IMR-90 (cell line): ENCODE results near the gene GDF10. TPM values are rescaled to one million over a fixed set of nuclear protein-coding genes. Genes with fewer than 3 reads are reported as not detected.

Experiments used
- ATAC-seq: fragments of 200-7000 bp; cut with Tn5 transposase; 2 replicates; pipeline ENCODE4 v1.9.1; 2020; ENCODE audit warnings: low read depth, mild to moderate bottlenecking, moderate library complexity
- BruUV-seq: library from RNA; stranded (reverse); fragments of 400-500 nt; replicated peaks from 2 replicates; lab custom pipeline; 2021; lab: Mats Ljungman, UMichigan
- CTCF ChIA-PET: fragments of 300-600 bp; formaldehyde crosslinking; extraction: SDS; loops from one replicate; lab custom pipeline; 2021; ENCODE audit warnings: antibody characterized with exemption; lab: Yijun Ruan, JAX
- POLR2A ChIA-PET: fragments of 300-600 bp; sonication (Branson Sonifier 250); formaldehyde crosslinking; loops from one replicate; lab custom pipeline; 2022; ENCODE audit warnings: antibody characterized with exemption; ENCODE audit not compliant: unreplicated experiment; lab: Charles Lee
- DNase-seq: peaks from one replicate; pipeline ENCODE4 v3.0.0; 2013
- H2AFZ ChIP-seq: replicated peaks from 2 replicates; pipeline ENCODE3; 2013; ENCODE audit warnings: low read length, mild to moderate bottlenecking; ENCODE audit not compliant: poor library complexity
- H2AK5ac ChIP-seq: 2 replicates; pipeline ENCODE4 v1.6.1; 2013; ENCODE audit warnings: low read depth, low read length, inconsistent platforms
- H2AK9ac ChIP-seq: replicated peaks from 2 replicates; pipeline ENCODE3; 2013; ENCODE audit warnings: mild to moderate bottlenecking, low read depth, low read length, moderate library complexity; ENCODE audit not compliant: poor library complexity
- H2BK120ac ChIP-seq: 2 replicates; pipeline ENCODE4 v1.6.1; 2013; ENCODE audit warnings: low read depth, low read length, inconsistent platforms
- H2BK15ac ChIP-seq: 3 replicates; pipeline ENCODE4 v1.6.1; 2013; ENCODE audit warnings: low read depth, low read length, inconsistent platforms
- H2BK20ac ChIP-seq: 2 replicates; pipeline ENCODE4 v1.6.1; 2013; ENCODE audit warnings: low read depth, mild to moderate bottlenecking, inconsistent platforms, low read length, moderate library complexity
- H2BK5ac ChIP-seq: 2 replicates; pipeline ENCODE4 v1.6.1; 2013; ENCODE audit warnings: mild to moderate bottlenecking, low read depth, low read length, inconsistent platforms; ENCODE audit not compliant: poor library complexity, severe bottlenecking
- H3K14ac ChIP-seq: replicated peaks from 2 replicates; pipeline ENCODE4 v1.6.1; 2013; ENCODE audit warnings: low read depth, low read length, inconsistent platforms
- H3K18ac ChIP-seq: 2 replicates; pipeline ENCODE4 v1.6.1; 2013; ENCODE audit warnings: low read depth, low read length, control low read depth
- H3K23ac ChIP-seq: 2 replicates; pipeline ENCODE4 v1.6.1; 2013; ENCODE audit warnings: low read depth, low read length, inconsistent platforms
- H3K27ac ChIP-seq: 2 replicates; pipeline ENCODE4 v1.5.1; 2013; ENCODE audit warnings: mild to moderate bottlenecking, control low read depth, low read length; ENCODE audit not compliant: insufficient read depth
- H3K27me3 ChIP-seq: 2 replicates; pipeline ENCODE4 v1.6.1; 2013; ENCODE audit warnings: low read length; ENCODE audit not compliant: control insufficient read depth, insufficient read depth
- H3K36me3 ChIP-seq: 2 replicates; pipeline ENCODE4 v1.6.1; 2013; ENCODE audit warnings: low read length, mixed read lengths; ENCODE audit not compliant: control insufficient read depth, insufficient read depth
- H3K4ac ChIP-seq: 2 replicates; pipeline ENCODE4 v1.6.1; 2013; ENCODE audit warnings: low read depth, low read length, inconsistent platforms
- H3K4me1 ChIP-seq: 2 replicates; pipeline ENCODE4 v1.6.1; 2013; ENCODE audit warnings: low read length, mixed read lengths; ENCODE audit not compliant: control insufficient read depth, insufficient read depth
- H3K4me2 ChIP-seq: 2 replicates; pipeline ENCODE4 v1.6.1; 2013; ENCODE audit warnings: low read depth, mild to moderate bottlenecking, control low read depth, low read length, moderate library complexity
- H3K4me3 ChIP-seq: 2 replicates; pipeline ENCODE4 v1.5.1; 2013; ENCODE audit warnings: low read depth, mild to moderate bottlenecking, control low read depth, low read length, moderate library complexity; ENCODE audit not compliant: insufficient read depth
- H3K56ac ChIP-seq: 2 replicates; pipeline ENCODE4 v1.6.1; 2013; ENCODE audit warnings: low read length, inconsistent platforms; ENCODE audit not compliant: insufficient read depth; ENCODE audit errors: extremely low read depth
- H3K79me1 ChIP-seq, 2 experiments: 2 replicates each; pipeline ENCODE4 v1.6.1; 2013; ENCODE audit warnings: low read length in 2 of 2, inconsistent platforms in 1 of 2, low read depth in 1 of 2
- H3K9ac ChIP-seq: 2 replicates; pipeline ENCODE4 v1.6.1; 2013; ENCODE audit warnings: low read depth, low read length, control low read depth
- H3K9me1 ChIP-seq: 2 replicates; pipeline ENCODE4 v1.6.1; 2013; ENCODE audit warnings: low read length, inconsistent platforms; ENCODE audit not compliant: insufficient read depth
- H3K9me3 ChIP-seq: 2 replicates; pipeline ENCODE4 v1.6.1; 2013; ENCODE audit warnings: low read length; ENCODE audit not compliant: control insufficient read depth, insufficient read depth
- H4K20me1 ChIP-seq: 2 replicates; pipeline ENCODE4 v1.6.1; 2013; ENCODE audit warnings: low read length, inconsistent platforms; ENCODE audit not compliant: insufficient read depth
- H4K5ac ChIP-seq: 2 replicates; pipeline ENCODE4 v1.6.1; 2013; ENCODE audit warnings: mild to moderate bottlenecking, low read depth, low read length, control low read depth
- H4K8ac ChIP-seq, 2 experiments: 2 replicates each; pipeline ENCODE4 v1.6.1; 2013; ENCODE audit warnings: low read depth in 2 of 2, low read length in 2 of 2, control low read depth in 1 of 2, inconsistent platforms in 1 of 2
- H4K91ac ChIP-seq: 2 replicates; pipeline ENCODE4 v1.6.1; 2013; ENCODE audit warnings: low read depth, low read length, inconsistent platforms; ENCODE audit not compliant: insufficient read depth
- BHLHE40 ChIP-seq: fragments of 150-350 bp; IDR thresholded peaks from 2 replicates; pipeline ENCODE4 v1.6.1; 2016; ENCODE audit warnings: mild to moderate bottlenecking, low read depth, low read length
- CEBPB ChIP-seq: IDR thresholded peaks from 2 replicates; pipeline ENCODE4 v1.6.1; 2012; ENCODE audit warnings: low read depth, low read length, improper control_type of control experiment
- FOS ChIP-seq: fragments of 150-350 bp; IDR thresholded peaks from 2 replicates; pipeline ENCODE4 v1.6.1; 2016; ENCODE audit warnings: low read depth, low read length
- MAZ ChIP-seq: IDR thresholded peaks from 2 replicates; pipeline ENCODE4 v1.6.1; 2012; ENCODE audit warnings: low read depth, mild to moderate bottlenecking, low read length, improper control_type of control experiment, moderate library complexity, borderline replicate concordance
- MXI1 ChIP-seq: IDR thresholded peaks from 2 replicates; pipeline ENCODE4 v1.6.1; 2012; ENCODE audit warnings: low read depth, mild to moderate bottlenecking, low read length, moderate library complexity, borderline replicate concordance
- NFE2L2 ChIP-seq: fragments of 150-350 bp; IDR thresholded peaks from 2 replicates; pipeline ENCODE4 v1.6.1; 2016; ENCODE audit warnings: low read depth, mild to moderate bottlenecking, low read length
- RAD21 ChIP-seq: IDR thresholded peaks from 2 replicates; pipeline ENCODE4 v1.6.1; 2012; ENCODE audit warnings: low read length, improper control_type of control experiment
- RCOR1 ChIP-seq: IDR thresholded peaks from 2 replicates; pipeline ENCODE4 v1.6.1; 2012; ENCODE audit warnings: mild to moderate bottlenecking, low read length, improper control_type of control experiment; ENCODE audit not compliant: insufficient replicate concordance
- RFX5 ChIP-seq: IDR thresholded peaks from 2 replicates; pipeline ENCODE4 v1.8.0; 2012; ENCODE audit warnings: low read depth, mild to moderate bottlenecking, low read length, moderate library complexity
- SMC3 ChIP-seq: fragments of 150-350 bp; IDR thresholded peaks from 2 replicates; pipeline ENCODE4 v1.6.1; 2016; ENCODE audit warnings: low read depth, mild to moderate bottlenecking, antibody characterized with exemption, low read length, moderate library complexity
- WGBS, 2 experiments: methylation state at CpG; one replicate each; pipeline versions ENCODE4 v1.1.5 to v1.1.7; 2013; ENCODE audit warnings: missing lambda C conversion rate in 2 of 2; ENCODE audit not compliant: insufficient read length in 1 of 2; ENCODE audit errors: extremely low coverage in 2 of 2; 5-methylcytosine and 5-hydroxymethylcytosine counted together
- dilution Hi-C: fragments of 300-500 bp; cut with HindIII; formaldehyde crosslinking; loops from one replicate; pipeline ENCODE4 v1.14.3; 2018; ENCODE audit warnings: low sequenced_read_pairs; ENCODE audit not compliant: unreplicated experiment
- in situ Hi-C: fragments of 300-500 bp; cut with MboI; formaldehyde crosslinking; loops from 3 replicates; pipeline ENCODE4 v1.14.3; 2019; ENCODE audit warnings: low sequenced_read_pairs, inconsistent platforms, mixed read lengths
- intact Hi-C: fragments of 100-400 bp; cut with micrococcal nuclease; formaldehyde crosslinking; loops from 2 replicates; pipeline ENCODE4 v1.10.0; 2022
- polyA plus RNA-seq, 3 experiments: library from polyadenylated mRNA; depleted of rRNA; stranded (reverse); fragments of >200 nt; gene quantifications; 2 replicates each; pipeline ENCODE4 v1.2.3, GENCODE V29; 2012; ENCODE audit warnings: low replicate concordance in 1 of 3
- total RNA-seq: library from RNA; depleted of rRNA; stranded (reverse); fragments of >200 nt; gene quantifications from 2 replicates; pipeline ENCODE4 v1.2.3, GENCODE V29; 2012
- TF ChIP-seq, protein P1 (sequence below): conservative IDR thresholded peaks from 2 replicates; pipeline ENCODE4 v1.5.1; 2012; ENCODE audit warnings: mild to moderate bottlenecking, low read depth, low read length, improper control_type of control experiment

Gene GDF10
- total and polyA plus RNA-seq, 2 of the 4 experiments (the other 2 are of a cell fraction), result 0.34 TPM; not detected in 1

GRCh38 chr10:47289921-47290320 lies 10.1 kb upstream of the GDF10 start:
- Histone ChIP-seq H2BK15ac (no peak overlapping the region), H3K4me3 (no peak overlapping the region), H4K5ac (no peak overlapping the region), H3K27me3 (peaks cover 42% of the 10 kb centered on the region), H2AK5ac (no peak overlapping the region), H3K79me1 (no peaks in the 10 kb centered on the region), H2BK20ac (no peak overlapping the region), H3K4me1 (no peaks in the 10 kb centered on the region), H3K14ac (no peak overlapping the region), H4K20me1 (no peaks in the 10 kb centered on the region), H3K23ac (no peak overlapping the region), H3K27ac (no peak overlapping the region), H4K91ac (no peak overlapping the region), H2AK9ac (no peak overlapping the region), H3K9me1 (no peaks in the 10 kb centered on the region; the same call in 1 of the 2 replicates), H3K18ac (no peak overlapping the region), H3K9ac (no peak overlapping the region), H3K4ac (no peak overlapping the region), H3K36me3 (no peaks in the 10 kb centered on the region), H2AFZ (no peak overlapping the region), H3K4me2 (no peak overlapping the region), H2BK5ac (no peak overlapping the region), H2BK120ac (no peak overlapping the region), H4K8ac (no peak overlapping the region), H3K56ac (no peak overlapping the region), H3K9me3 (no peaks in the 10 kb centered on the region; the same call in 1 of the 2 replicates)
- CTCF ChIA-PET, result no interaction called here
- DNase-seq (no peak), ATAC-seq (no peak)
- in situ Hi-C loops, result no loop called here
- intact Hi-C loops, result no loop called here
- WGBS, 2 experiments, result 94% methylated on average over 2 of the region's 6 CpGs; no CpG with 5 or more reads in 1 of the 2 experiments
- POLR2A ChIA-PET, result no interaction called here
- no TSS peak for BruUV-seq
- dilution Hi-C loops, result no loop called here
- no peak for TF ChIP-seq MAZ
- no peak for TF ChIP-seq SMC3
- TF ChIP-seq RAD21, result no peak
- TF ChIP-seq FOS, result no peak
- TF ChIP-seq MXI1, result no peak
- TF ChIP-seq BHLHE40, result no peak
- no peak for TF ChIP-seq CEBPB
- no peak for TF ChIP-seq RFX5
- TF ChIP-seq RCOR1, result no peak
- TF ChIP-seq, protein P1, sequence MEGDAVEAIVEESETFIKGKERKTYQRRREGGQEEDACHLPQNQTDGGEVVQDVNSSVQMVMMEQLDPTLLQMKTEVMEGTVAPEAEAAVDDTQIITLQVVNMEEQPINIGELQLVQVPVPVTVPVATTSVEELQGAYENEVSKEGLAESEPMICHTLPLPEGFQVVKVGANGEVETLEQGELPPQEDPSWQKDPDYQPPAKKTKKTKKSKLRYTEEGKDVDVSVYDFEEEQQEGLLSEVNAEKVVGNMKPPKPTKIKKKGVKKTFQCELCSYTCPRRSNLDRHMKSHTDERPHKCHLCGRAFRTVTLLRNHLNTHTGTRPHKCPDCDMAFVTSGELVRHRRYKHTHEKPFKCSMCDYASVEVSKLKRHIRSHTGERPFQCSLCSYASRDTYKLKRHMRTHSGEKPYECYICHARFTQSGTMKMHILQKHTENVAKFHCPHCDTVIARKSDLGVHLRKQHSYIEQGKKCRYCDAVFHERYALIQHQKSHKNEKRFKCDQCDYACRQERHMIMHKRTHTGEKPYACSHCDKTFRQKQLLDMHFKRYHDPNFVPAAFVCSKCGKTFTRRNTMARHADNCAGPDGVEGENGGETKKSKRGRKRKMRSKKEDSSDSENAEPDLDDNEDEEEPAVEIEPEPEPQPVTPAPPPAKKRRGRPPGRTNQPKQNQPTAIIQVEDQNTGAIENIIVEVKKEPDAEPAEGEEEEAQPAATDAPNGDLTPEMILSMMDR, result no peak
- TF ChIP-seq NFE2L2, result no peak
